Measurements from ENCODE around the gene ABCF1. TPM values are rescaled to one million over a fixed set of nuclear protein-coding genes. Genes with fewer than 3 reads are reported as not detected.

Gene ABCF1
- total and polyA plus RNA-seq, 12 donors, result 32.6 to 49.1 (median 41.9) TPM

- peaks cover 0 to 15% (median 0%) of the 10 kb centered on the region in 9 donors for H3K4me1 ChIP-seq
- peak overlapping the region in 1 of 10 donors; percentile 21 for H3K27ac ChIP-seq
- H3K4me3 ChIP-seq, result no peak overlapping the region
- no peak for DNase-seq
- peak in 1 of 8 donors; percentile 9 for ATAC-seq
- intact Hi-C loops (cut with DNase I), result loop anchor here in 6 of 10 donors (5.0 to 10.0 kb wide), 4 partner anchors 52 to 117 kb away; partner anchors contain the start of gene HLA-E (in 1 of the 6)
- 73 to 78% methylated on average over 12 of the region's 12 CpGs for WGBS, 2 donors
- H3K27me3 ChIP-seq, result no peaks in the 10 kb centered on the region
- TF ChIP-seq CTCF (IDR thresholded peaks at IDR 0.05), result no peak
- peaks cover 11 to 65% (median 34%) of the 10 kb centered on the region in 9 donors for H3K36me3 ChIP-seq
- H3K9me3 ChIP-seq, result no peaks in the 10 kb centered on the region
Observed at GRCh38 chr6:30598912-30599624, 27.8 kb downstream of the ABCF1 start.

DNA sequence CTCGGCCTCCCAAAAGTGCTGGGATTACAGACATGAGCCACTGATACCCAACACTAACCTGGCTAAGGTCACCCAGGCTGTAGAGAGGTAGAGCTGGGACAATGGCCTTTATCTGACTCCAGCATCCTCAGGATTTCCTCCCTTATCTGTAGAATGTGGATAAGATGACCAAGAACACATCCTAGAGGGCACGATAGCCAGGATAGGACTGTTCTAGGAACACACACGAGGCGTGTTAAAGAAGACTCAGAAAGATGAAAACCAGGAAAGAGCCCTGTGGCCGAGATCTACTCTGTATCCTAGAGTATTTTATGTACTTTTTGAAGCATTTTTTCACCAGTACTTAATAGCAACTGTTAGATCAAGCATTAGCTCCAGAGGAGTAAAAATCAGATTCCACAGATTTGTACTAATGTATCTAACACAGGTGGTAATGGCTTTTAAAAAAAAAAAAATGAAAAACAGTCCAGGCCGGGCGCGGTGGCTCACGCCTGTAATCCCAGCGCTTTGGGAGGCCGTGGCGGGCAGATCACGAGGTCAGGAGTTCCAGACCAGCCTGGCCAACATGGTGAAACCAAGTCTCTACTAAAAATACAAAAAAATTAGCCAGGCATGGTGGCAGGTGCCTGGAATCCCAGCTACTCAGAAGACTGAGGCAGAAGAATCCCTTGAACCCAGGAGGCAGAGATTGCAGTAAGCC lies 28.5 kb downstream of the ABCF1 start:
- no peaks in the 10 kb centered on the region for H3K27me3 ChIP-seq
- DNase-seq, result no peak
- no peak overlapping the region for H3K4me3 ChIP-seq
- WGBS, 2 donors, result 63 to 81% methylated on average over 13 of the region's 13 CpGs
- intact Hi-C loops (cut with DNase I), result loop anchor here in 8 of 10 donors (5.0 to 10.0 kb wide), 5 partner anchors 52 to 117 kb away; partner anchors contain the start of gene HLA-E (in 2 of the 8)
- H3K9me3 ChIP-seq, result no peaks in the 10 kb centered on the region
- peak overlapping the region in 1 of 10 donors; percentile 21 for H3K27ac ChIP-seq
- no peak for TF ChIP-seq CTCF (IDR thresholded peaks at IDR 0.05)
- no peak for ATAC-seq
- peaks cover 0 to 15% (median 0%) of the 10 kb centered on the region in 9 donors for H3K4me1 ChIP-seq
- H3K36me3 ChIP-seq, result peaks cover 18 to 65% (median 41%) of the 10 kb centered on the region in 9 donors

DNA sequence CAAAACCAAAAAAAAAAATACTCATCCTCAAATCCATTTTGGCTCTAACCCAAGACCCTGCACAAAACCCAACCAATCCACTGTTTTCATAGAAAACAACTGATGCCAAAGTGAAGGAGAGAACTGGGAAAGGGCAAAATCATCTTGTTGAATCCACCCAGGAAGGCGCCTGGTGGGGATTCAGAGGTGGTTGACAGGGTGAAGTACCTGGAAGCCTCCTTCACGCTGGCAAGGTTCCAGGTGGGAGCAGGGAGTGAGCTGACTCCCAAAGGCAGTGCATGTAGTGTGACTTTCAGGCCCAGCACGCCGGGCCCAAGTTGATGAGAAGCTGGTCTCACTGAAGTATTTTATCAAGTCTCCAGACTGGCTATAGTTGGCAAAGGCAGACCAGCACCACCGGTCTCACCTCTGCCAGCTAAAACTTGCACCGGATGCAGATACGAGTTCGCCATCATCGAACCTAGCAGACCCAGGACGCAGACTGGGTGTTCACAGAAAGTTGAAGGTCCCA lies 29.3 kb downstream of the ABCF1 start:
- Histone ChIP-seq H3K36me3 (peaks cover 23 to 68% (median 49%) of the 10 kb centered on the region in 9 donors), H3K9me3 (no peaks in the 10 kb centered on the region), H3K27ac (no peak overlapping the region), H3K4me3 (no peak overlapping the region), H3K27me3 (no peaks in the 10 kb centered on the region), H3K4me1 (peaks cover 0 to 15% (median 0%) of the 10 kb centered on the region in 9 donors)
- DNase-seq (peak; percentile 33 to 43), ATAC-seq (peak in 2 of 8 donors; percentile 10 to 11)
- no peak for TF ChIP-seq CTCF (IDR thresholded peaks at IDR 0.05)
- WGBS, 2 donors, result 42 to 59% methylated on average over 10 of the region's 10 CpGs
- intact Hi-C loops (cut with DNase I), result loop anchor here in 3 of 10 donors (5.0 to 10.0 kb wide), 3 partner anchors 56 to 116 kb away; partner anchors contain the start of gene HLA-E (in 1 of the 3)

GRCh38 chr6:30601436-30601814 lies 30.2 kb downstream of the ABCF1 start:
- Histone ChIP-seq H3K4me1 (peaks cover 0 to 15% (median 0%) of the 10 kb centered on the region in 9 donors), H3K27ac (no peak overlapping the region), H3K27me3 (no peaks in the 10 kb centered on the region), H3K9me3 (no peaks in the 10 kb centered on the region), H3K36me3 (peaks cover 23 to 75% (median 58%) of the 10 kb centered on the region in 9 donors), H3K4me3 (no peak overlapping the region)
- ATAC-seq (peak in 1 of 8 donors; percentile 2), DNase-seq (no peak)
- 72 to 79% methylated on average over 6 of the region's 6 CpGs for WGBS, 2 donors
- intact Hi-C loops (cut with DNase I), result loop anchor here in 3 of 10 donors (5.0 to 10.0 kb wide), 3 partner anchors 57 to 117 kb away; partner anchors contain the start of gene HLA-E (in 1 of the 3)
- no peak for TF ChIP-seq CTCF (IDR thresholded peaks at IDR 0.05)
